ENCODE data around the gene IRAK4.
"Not testable (repeated sequence)": the region's sequence is repeated elsewhere in the genome, so short reads cannot be mapped to it uniquely, and the experiment has no call there.

Gene IRAK4

DNA sequence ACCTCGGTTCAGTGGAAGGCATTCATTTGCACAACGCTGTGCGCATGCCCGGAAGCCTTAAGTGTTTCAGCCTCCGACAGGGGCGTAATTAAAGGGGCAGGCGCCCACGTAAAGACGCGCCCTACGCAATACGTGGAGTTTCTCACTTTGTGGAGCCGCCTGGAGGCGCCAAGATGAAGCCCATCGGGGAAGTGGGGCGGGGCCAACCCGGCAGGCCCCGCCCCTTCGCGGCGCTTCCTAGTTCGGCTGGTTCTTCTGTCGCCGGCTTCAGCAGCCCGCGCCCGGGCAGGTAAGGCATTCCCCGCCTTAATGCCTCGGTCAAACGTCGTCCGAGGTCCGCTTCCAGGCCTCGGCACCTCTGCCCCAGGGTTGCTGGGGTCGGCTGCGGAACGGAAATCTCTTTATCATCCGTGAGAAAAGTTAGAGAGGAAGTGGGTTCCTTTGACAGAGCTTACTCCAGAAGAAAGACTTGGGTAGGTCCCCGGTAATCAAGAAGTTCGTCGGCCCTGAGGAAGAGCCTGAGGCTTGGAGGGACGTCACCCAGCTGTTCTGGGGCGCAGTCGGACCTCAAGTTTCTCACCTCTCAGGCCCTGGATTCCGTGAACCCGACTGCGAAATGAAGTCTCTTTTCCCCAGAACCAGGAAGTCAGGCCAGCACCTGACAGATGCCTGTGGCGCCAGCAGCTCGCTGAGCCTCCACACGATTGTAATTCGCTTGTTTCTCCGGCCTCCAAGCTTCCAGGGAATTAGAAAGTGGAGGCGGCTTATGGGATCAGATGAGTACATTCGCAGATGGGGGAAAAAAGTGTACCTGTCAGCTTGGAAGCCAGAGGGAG is at the start of gene IRAK4, which contains the start of gene PUS7L:
Gene IRAK4, plus strand, starts transcription at position 224 of the 836 bp plus-strand sequence. CDS start 9,161 bp downstream, outside the sequence.
Gene PUS7L, minus strand, starts transcription at position 63 of the 836 bp plus-strand sequence. CDS start 3,545 bp downstream, outside the sequence.
- peak; percentile 94 for DNase-seq

DNA sequence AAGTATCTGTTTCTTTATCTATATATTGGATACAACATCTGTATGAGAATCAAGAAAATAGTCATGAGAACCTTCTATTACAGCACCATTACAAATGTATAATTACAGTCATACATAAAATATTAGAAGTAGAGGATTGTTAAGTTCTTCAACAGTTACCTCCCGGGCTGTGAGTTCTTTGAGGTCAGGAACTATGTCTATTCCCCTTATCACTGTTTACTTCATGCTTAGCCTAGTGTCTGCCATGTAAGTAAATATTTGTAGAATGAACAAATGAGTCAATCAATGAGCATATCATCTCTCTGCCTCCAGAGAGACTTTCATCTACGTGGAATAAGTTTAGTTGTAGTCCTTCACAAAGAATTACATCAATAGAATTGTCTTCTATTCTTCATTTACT is 47.4 kb upstream of the IRAK4 start:
- DNase-seq: no peak

DNA sequence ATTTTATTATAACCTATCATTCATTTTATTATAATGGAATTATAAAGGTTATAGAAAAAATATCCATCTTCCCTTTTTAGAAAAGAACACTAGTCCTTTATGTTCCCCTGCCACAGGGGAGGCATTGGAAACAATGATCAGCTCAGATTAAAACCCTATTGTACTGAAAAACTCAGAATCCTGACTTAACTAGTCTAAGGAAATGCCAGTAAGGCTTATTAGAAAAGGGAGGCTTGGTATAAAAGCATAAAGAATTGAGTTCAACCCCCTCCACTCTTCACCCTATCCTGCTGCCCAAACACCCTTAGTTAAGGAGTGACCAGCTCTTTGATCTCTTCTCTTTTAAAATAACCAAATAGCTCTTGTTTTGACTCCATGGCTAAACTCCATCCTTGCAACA is 36.1 kb upstream of the IRAK4 start:
- no peak for DNase-seq

DNA sequence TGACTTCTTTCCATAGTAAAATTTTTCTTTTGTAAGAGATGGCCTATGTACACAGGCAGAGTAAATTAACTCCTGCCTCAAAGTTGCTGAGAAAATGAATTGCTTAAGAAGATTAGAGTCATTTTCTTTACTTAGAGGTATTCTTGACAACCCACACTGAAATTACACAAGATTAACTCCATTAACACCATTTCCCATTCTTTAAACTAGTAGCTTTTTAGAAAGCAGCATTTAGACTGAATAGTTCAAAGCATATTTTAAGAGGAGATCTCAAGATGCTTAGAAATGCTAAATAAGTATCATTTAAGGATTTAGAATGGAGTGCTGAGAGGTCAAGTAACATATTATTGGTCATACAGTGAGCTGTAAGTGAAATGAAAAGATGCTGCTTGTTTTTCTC is 35.6 kb upstream of the IRAK4 start:
- DNase-seq: no peak

DNA sequence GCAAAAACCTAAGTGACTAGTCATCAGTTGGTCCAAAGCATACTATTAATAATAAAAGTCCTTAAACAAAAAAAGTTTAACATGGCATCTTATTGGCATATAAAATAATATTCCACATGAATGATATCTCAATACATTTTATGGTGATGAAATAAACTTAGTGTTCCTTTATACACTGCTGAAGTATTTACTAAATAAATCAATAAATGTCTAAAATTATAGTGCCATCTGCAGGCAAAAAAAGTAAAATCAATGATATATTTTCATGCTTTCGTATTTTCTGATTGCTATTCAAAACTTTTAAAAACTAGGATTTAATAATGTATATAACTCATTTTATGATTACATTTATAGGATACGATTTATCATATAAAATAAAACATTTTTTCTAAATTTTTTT is 30.6 kb upstream of the IRAK4 start:
- no peak for DNase-seq

DNA sequence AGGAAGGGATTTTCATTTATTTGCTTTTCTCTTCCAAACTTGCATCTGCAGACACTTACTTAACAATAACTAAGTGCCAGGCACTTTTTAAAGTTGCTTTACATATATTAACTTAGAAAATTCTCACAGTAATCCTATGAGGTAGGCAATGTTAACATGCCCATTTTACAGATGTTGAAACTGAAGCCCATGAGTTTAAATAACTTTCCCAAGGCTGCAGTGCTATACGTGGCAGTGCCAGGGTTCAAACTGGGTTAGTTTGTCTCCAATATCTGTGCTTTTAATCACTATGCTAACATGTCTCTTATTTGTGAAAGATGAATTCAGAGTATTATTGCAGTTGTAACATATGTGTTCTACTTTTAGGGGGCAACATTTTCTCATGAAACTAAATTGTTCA is 30.1 kb upstream of the IRAK4 start:
- no peak for DNase-seq

DNA sequence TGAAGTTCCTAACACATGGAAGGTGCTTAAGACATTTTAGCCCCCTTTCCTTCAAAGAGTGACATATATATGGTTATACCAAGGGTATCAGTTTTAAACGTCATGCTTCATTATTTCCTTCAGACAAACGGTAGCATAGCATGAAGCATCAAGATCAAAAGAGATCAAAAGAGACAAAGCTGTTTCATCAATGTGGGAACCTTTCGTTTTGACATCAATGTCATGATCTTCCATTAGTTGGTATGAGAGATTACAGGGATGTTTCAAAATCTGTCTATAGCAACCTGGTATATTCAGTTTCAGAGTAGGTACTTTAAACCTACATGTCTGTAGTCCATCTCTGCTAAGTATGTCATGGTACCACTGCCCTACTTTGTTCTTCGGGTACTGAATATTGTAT is 28.5 kb upstream of the IRAK4 start:
- no peak for DNase-seq

DNA sequence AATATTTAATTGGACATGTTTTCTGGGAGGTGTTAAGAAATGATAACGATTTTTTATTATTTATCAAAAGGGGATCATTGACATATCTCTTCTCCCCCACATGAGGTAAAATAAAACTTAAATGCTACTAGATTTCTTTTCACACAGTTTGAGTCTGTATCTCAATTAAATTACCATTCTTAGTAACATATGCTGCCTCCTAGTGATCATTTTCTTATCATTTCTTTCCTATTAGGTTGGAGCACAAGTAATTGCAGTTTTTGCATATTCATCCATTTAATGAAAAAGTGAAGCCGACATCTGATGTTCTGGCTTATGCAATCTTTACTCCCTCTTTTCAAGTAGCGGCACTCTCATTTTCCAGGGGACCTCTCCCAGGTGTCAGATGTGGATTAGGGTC is 25.1 kb upstream of the IRAK4 start:
- no peak for DNase-seq

DNA sequence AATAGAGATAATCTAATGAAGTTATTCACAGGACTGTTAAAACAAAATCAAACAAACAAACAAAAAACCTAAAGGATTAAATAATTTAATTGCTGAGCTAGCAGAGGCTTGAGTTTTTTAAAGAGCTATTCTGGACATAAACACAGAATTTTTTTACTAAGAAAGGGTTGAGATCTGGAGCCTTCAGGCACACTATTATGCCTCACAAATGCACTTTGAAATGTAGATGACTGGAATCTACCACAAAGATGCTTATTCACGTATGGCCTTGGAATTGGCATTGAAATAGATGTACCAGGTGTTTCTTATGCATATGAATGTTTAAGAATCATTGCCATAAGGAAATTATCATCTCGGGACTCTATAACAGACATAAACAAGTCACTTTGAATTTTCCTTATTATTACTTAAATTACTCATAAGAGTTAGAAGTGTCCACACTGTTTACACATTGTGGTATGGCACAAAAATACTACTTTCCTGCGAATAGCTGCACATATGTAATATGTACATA is 21.8 kb upstream of the IRAK4 start:
- DNase-seq: no peak

DNA sequence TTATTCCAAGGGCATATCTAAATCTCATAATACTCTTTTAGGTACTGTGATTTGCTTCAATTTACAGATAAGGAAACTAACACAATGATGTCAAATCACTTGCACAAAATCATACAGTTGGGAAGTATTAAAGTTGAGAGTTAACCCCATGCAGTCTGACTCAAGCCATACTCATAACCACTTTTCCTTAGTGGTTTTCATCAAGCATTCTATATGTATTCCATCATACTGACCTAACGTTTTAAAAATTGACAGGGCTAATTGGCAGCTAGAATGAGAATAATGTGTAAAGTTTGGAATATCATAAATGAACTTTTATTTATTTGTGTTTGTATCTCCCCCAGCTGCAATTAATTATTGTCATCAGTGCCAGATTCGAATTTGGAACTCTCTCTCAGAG is 21.1 kb upstream of the IRAK4 start:
- DNase-seq: no peak

DNA sequence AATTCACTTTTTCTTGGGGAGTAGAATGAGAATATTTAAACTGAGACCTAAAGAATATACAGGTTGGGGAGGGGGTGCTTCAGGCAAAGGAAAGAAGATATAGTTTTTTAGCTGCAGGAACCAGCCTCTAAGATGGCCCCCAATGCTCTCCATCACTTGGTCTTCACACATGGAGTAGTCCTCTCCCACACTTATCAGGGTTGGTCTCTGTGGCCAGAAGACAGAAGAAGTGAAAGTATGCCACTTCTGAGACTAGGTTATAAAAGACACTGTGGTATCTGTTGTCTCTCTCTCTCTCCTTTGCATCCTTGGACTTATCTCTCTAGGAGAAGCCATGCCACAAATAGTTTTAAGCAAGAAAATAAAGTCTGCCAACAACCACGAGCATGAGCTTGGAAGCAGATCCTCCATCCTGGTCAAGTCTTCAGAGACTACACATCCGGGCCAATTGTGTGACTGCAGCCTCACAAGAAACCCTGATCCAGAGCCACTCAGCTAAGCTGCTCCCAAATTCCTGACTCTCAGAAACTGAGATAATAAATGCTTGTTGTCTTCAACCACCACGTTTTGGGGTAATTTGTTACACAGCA is 18.1 kb upstream of the IRAK4 start:
- DNase-seq: no peak

DNA sequence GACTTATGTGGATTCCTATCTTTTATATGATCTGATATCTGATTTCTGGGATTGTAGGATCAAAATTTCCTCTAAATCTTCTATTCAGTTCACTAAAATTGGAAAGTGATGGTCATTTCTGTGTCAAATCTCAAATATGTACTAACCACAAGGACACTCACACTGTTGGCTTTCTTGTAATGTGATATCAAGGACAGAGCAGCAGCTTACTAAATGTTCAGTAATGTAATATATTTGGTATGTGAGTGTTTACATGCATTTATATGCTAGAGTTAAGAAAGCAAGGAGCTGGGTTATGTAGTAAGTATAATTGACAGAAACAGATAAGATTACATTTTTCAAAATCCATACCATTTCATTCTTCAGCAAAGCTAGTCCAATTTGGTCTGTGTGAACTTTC is 16.6 kb upstream of the IRAK4 start:
- DNase-seq: no peak

DNA sequence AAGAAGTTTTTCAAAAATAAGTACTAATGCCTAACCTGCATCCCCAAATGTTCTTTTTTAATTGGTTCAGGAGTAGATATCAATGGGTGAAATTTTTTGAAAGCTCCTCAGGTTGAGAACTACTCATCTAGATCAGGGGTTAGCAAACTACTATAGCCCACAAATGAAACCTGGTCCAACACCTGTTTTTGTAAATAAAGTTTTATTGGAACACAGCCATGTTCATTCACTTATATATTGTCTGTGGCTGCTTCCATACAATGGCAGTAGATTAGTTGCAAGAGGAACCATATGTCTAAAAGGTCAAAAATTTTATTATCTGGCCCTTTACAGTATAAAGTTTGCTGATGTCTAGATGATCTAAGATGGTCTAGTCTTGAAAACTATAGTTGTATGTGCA is 13.9 kb upstream of the IRAK4 start:
- DNase-seq: no peak

DNA sequence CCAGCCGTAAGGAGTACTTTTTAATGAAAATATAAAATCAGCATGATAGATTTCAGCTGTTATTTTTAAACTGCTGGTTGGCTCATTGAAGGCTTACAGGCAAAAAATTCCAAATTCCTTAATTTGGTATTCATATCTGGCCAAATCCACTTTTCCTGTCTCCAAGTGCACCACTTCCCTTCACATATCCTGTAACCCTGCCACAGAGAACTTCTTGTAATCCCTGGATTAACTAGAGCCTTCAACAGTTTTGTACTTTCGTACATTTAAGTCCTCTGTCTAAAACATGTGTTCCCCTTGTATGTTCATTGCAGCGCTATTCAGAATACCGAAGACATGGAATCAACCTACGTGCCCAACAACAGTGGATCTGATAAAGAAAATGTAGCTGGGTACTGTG is 9.7 kb upstream of the IRAK4 start:
- DNase-seq: no peak

DNA sequence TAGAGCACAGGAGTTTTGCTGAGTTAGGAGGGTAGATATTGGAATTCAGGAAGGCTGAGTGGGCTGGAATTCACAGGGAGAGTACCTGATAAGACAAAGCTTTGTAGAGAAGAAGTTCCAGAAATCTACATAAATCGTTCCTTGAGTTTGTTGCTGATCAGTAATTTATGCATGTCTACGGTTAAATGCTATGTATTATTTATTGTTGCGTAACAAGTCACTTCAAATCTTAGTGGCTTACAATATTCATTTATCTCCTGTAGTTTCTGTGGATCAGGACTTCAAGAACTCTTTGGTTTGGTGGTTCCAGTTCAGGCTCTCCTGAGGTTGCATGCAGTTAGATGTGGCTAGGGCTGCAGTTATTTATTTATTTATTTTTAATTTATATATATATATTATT is 7.9 kb upstream of the IRAK4 start:
- no peak for DNase-seq

DNA sequence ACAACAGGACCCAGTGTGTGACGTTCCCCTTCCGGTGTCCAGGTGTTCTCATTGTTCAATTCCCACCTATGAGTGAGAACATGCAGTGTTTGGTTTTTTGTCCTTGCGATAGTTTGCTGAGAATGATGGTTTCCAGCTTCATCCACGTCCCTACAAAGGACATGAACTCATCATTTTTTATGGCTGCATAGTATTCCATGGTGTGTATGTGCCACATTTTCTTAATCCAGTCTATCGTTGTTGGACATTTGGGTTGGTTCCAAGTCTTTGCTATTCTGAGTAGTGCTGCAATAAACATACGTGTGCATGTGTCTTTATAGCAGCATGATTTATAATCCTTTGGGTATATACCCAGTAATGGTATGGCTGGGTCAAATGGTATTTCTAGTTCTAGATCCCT is 7.4 kb upstream of the IRAK4 start:
- DNase-seq: not testable (repeated sequence)

DNA sequence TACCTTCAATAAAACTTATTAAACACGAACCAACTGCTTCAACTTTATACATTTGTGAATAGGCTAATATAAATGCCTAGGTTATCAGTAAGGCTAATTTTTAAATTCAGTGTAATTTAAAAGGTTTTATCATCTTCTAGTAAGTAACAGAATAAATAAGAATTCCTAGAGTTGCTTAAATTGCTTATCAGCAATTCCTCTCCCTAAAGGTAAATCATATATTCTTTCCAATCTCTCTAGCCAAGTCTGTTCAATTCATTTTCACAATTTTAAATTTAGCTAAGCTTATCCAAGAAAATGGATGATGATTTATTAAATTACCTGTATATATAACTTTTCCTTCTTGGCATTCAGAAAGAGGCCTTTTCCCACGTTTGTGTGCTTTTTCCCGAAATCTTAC is 4.7 kb upstream of the IRAK4 start:
- DNase-seq: no peak

DNA sequence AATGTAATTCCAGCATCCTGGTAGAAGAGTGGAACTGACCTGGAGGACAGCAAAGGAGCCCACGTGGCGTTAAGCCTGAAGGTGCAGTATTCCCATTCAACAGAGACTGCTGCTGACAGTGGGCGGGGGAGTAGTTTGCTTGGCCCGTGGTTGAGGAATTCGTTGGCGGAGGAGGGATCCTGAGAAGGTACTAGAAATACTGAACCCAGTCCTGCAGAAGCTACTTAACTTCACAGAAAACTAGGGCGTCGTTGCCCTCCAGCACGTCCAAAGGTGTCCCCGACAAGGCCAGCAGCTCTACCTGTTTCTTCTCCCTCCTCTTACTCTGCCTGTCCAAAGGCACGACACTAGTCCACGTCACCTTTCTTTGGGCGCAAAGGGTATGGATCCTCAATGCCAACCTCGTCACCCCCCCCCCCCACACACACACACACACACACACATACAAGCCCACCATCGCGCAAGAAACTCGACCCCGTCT is 464 bp upstream of the IRAK4 start:
- no peak for DNase-seq

DNA sequence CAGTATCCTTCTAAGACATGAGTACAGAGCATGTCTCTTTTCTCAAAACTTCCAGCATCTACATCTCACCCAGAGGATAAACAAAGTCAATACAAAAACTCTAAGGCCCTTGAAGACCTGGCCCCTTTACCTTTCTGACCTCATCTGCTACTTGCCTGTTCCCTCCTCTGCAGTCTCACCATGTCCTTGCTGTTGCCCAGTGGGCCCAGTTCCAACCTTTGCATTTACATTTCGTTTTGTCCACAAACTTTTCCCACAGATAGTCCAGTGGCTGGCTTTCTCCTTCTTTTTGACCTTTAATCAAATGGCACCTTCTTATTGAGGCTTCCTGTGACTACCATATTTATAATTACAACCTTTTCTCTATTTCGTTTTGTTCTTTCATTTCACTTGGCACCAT is 1.6 kb downstream of the IRAK4 start:
- DNase-seq: no peak

DNA sequence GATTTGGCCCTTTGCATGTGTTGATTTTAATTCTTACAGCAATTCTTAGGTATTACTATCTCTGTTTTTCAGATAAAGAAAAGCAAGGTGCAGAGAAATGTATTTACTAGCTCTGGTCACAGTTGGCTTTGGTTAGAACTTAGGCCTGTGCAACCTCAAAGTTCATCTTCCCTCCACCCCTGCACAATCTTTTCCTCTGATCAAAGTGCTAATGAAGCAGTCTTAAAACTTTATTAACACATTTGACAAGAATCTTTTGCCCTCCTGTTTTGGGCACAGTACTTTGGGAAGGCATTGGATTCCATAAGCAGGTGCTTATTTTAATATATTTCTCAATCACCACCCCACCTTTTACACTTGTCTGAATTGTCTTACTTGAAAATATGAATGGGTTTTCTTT is 2.7 kb downstream of the IRAK4 start:
- DNase-seq: no peak

DNA sequence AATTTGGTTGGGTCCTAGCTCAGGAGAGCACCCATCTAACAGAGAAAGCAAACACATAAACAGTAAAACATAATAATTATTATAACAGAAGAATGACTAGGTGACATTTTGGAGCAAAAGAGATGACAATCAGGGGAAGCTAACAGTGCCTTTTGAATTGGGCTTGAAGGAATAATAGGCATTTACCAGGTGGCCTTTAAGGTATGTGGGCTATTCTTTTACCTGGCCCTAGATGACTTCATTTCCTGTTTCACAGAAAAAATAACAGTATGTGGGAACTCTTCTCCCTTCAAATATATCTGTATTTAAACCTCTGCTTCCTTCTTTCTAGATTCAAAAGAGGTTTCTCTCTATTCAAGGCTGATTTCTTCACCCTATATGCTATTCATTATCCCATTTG is 3.8 kb downstream of the IRAK4 start:
- no peak for DNase-seq

DNA sequence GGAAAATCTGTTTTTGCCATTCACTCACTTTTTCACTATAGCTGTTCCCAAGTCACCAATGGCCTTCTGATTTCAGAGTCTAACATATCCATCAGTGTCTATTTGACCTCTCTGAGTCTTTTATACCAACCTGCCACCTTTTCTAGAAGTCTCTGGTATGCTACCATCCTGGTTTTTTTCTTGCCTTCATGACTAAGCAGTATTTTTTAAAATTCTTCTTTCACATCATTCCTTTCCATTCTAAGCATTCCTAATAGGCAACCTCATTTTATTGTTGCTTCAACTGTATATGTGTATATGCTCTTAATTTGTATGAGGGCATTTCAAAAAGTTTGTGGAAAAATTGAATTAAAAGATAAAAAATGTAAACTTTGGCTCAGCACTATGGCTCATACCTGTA is 5.0 kb downstream of the IRAK4 start:
- DNase-seq: no peak

DNA sequence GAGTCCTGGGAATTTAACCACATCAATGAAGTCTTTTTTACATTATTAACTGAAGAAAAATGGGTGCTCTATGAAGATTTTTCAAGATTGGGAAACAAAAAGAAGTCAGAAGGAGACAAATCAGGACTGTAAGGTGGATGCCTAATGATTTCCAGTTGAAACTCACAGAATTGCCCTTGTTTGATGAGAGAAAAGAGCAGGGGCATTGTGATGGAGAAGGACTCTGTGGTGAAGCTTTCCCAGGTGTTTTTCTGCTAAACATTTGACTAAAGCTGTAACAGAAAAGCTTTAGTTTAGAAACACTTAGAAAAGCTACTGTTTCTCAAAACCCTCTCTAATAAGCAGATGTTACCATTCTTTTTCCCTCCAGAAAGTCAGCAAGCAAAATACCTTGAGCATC is 5.8 kb downstream of the IRAK4 start:
- DNase-seq: no peak

DNA sequence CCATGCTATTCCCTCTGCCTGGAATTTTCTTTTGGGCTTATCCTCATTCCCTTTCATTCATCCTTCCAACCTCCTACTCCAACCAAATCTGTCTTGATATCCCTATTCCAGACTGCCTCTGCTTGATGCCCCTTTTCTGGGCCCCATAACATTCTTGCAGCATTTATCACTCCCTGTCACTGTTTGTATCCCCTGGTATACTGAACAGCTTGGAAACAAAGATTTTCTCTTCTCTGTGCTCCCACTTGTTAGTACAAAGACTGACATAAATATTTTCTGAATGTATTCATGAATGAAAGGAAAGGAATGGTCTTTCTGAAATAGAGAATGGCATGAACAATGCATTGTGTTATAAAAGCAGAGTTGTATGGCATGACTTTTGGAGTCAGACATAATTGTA is 7.5 kb downstream of the IRAK4 start:
- no peak for DNase-seq

Measured in GDM1 (cell line).